SK-N-SH treated with all-trans-retinoic acid at 6 μM for 48 hours (cell line): ENCODE data around the gene PPEF1.

ENCODE experiments used
- ATAC-seq: fragments of 200-7000 bp; cut with Tn5 transposase; 3 replicates; pipeline ENCODE4 v1.9.1; 2020; ENCODE audit warnings: mild to moderate bottlenecking, moderate library complexity
- ARNTL ChIP-seq: fragments of 450-650 bp; formaldehyde crosslinking; IDR thresholded peaks from 2 replicates; pipeline ENCODE4 v1.5.0; 2020; ENCODE audit warnings: low read depth, mild to moderate bottlenecking, moderate library complexity, borderline replicate concordance
- CSDC2 ChIP-seq: fragments of 250-450 bp; sonication (Bioruptor Pico); IDR thresholded peaks from 2 replicates; pipeline ENCODE4 v1.5.0; 2020; ENCODE audit warnings: mild to moderate bottlenecking, moderate library complexity
- ESRRG ChIP-seq: fragments of 250-450 bp; sonication (Bioruptor Pico); IDR thresholded peaks from 2 replicates; pipeline ENCODE4 v1.6.1; 2021; ENCODE audit warnings: mild to moderate bottlenecking
- GLIS3 ChIP-seq: fragments of 250-450 bp; sonication (Bioruptor Pico); IDR thresholded peaks from 2 replicates; pipeline ENCODE4 v1.5.0; 2020; ENCODE audit warnings: mild to moderate bottlenecking, moderate library complexity
- OSR1 ChIP-seq: fragments of 250-450 bp; sonication (Bioruptor Pico); IDR thresholded peaks from 2 replicates; pipeline ENCODE4 v1.8.0; 2022; ENCODE audit warnings: moderate library complexity, mild to moderate bottlenecking, inconsistent platforms
- PPARA ChIP-seq: fragments of 250-450 bp; sonication (Bioruptor Pico); IDR thresholded peaks from 2 replicates; pipeline ENCODE4 v1.5.0; 2020; ENCODE audit warnings: mild to moderate bottlenecking, borderline replicate concordance
- SNAI2 ChIP-seq: fragments of 250-450 bp; sonication (Bioruptor Pico); IDR thresholded peaks from 2 replicates; pipeline ENCODE4 v1.5.0; 2020; ENCODE audit warnings: mild to moderate bottlenecking, moderate library complexity
- TOX ChIP-seq: fragments of 250-450 bp; sonication (Bioruptor Pico); IDR thresholded peaks from 2 replicates; pipeline ENCODE4 v1.8.0; 2021; ENCODE audit warnings: mild to moderate bottlenecking, moderate library complexity, borderline replicate concordance
- TSHZ2 ChIP-seq: fragments of 250-450 bp; sonication (Bioruptor Pico); IDR thresholded peaks from 2 replicates; pipeline ENCODE4 v1.5.0; 2020; ENCODE audit warnings: mild to moderate bottlenecking, moderate library complexity
- ZC3H10 ChIP-seq: fragments of 250-450 bp; sonication (Bioruptor Pico); IDR thresholded peaks from 2 replicates; pipeline ENCODE4 v1.5.1; 2021; ENCODE audit warnings: mild to moderate bottlenecking, moderate library complexity
- ZNF565 ChIP-seq: fragments of 450-650 bp; formaldehyde crosslinking; conservative IDR thresholded peaks from 2 replicates; pipeline ENCODE4 v1.5.0; 2020; ENCODE audit warnings: low read depth, mild to moderate bottlenecking, moderate library complexity
- ZNF70 ChIP-seq: fragments of 450-650 bp; formaldehyde crosslinking; IDR thresholded peaks from 2 replicates; pipeline ENCODE4 v1.5.0; 2020; ENCODE audit warnings: mild to moderate bottlenecking, moderate library complexity
- TF ChIP-seq, protein P1 (sequence below): fragments of 250-450 bp; sonication (Bioruptor Pico); IDR thresholded peaks from 2 replicates; pipeline ENCODE4 v1.8.0; 2020; ENCODE audit warnings: mild to moderate bottlenecking, moderate library complexity, borderline replicate concordance
- TF ChIP-seq, protein P2 (sequence below): fragments of 250-450 bp; sonication (Bioruptor Pico); IDR thresholded peaks from 2 replicates; pipeline ENCODE4 v1.8.0; 2021; ENCODE audit warnings: low read depth, mild to moderate bottlenecking, moderate library complexity, borderline replicate concordance
- TF ChIP-seq, protein P3 (sequence below): fragments of 250-450 bp; sonication (Bioruptor Pico); IDR thresholded peaks from 2 replicates; pipeline ENCODE4 v1.5.1; 2021; ENCODE audit warnings: mild to moderate bottlenecking, moderate library complexity

Gene PPEF1

DNA sequence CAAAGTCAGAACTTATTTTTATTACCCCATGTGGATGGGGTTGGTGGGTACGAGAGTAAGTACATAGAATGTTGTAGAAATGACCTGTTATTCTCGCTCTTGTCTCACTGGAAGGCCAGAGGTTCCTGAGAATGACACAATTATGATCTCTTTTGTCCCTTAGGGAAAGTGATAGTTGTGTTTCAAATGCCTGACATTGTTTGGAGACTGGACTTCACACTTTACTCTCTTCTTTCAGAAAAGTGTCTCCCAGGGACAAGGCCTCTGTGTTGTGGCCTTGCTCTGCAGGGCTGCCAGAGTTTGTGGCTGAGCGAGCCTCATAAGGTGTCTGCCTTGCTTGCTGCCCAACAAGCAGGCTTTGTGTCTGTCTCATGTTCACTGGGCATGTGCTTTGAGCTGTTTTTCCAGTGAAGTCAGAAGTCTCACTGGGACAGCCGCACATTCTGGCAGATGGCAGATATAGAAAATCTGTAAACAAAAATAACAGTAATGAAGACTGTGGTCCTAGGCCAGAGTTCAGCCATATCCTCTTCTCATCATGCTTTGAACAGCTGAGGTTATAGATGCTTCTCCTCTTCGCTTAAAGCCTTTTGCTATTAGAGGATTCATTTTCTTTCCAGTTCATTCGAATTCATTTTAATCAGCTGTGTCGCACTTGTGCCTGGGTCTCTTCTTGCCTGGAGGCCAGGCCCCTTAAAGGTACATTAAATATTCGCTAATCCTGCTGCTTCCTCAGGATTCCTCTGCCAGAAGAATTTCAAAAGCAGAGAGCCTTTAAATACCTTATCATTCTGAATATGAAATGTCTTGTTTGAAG is 14.4 kb downstream of the PPEF1 start:
- TF ChIP-seq GLIS3 (CRISPR knock-in tag) (no peak), TOX (CRISPR knock-in tag) (no peak), ESRRG (CRISPR knock-in tag) (no peak), ZC3H10 (CRISPR knock-in tag) (no peak), TSHZ2 (CRISPR knock-in tag) (no peak)
- TF ChIP-seq, protein P1, sequence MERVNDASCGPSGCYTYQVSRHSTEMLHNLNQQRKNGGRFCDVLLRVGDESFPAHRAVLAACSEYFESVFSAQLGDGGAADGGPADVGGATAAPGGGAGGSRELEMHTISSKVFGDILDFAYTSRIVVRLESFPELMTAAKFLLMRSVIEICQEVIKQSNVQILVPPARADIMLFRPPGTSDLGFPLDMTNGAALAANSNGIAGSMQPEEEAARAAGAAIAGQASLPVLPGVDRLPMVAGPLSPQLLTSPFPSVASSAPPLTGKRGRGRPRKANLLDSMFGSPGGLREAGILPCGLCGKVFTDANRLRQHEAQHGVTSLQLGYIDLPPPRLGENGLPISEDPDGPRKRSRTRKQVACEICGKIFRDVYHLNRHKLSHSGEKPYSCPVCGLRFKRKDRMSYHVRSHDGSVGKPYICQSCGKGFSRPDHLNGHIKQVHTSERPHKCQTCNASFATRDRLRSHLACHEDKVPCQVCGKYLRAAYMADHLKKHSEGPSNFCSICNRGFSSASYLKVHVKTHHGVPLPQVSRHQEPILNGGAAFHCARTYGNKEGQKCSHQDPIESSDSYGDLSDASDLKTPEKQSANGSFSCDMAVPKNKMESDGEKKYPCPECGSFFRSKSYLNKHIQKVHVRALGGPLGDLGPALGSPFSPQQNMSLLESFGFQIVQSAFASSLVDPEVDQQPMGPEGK (CRISPR knock-in tag) = no peak
- TF ChIP-seq, all 23 proteins: peak for 0
- no peak for ATAC-seq

- no peak for ATAC-seq
Observed at GRCh38 chrX:18722500-18723071, 15.1 kb downstream of the PPEF1 start.

More at GRCh38 chrX:18722500-18723071, 15.1 kb downstream of the PPEF1 start:
- TF ChIP-seq, protein P2, sequence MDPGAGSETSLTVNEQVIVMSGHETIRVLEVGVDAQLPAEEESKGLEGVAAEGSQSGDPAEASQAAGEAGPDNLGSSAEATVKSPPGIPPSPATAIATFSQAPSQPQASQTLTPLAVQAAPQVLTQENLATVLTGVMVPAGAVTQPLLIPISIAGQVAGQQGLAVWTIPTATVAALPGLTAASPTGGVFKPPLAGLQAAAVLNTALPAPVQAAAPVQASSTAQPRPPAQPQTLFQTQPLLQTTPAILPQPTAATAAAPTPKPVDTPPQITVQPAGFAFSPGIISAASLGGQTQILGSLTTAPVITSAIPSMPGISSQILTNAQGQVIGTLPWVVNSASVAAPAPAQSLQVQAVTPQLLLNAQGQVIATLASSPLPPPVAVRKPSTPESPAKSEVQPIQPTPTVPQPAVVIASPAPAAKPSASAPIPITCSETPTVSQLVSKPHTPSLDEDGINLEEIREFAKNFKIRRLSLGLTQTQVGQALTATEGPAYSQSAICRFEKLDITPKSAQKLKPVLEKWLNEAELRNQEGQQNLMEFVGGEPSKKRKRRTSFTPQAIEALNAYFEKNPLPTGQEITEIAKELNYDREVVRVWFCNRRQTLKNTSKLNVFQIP (CRISPR knock-in tag) = no peak
- TF ChIP-seq OSR1 (CRISPR knock-in tag) = no peak
- TF ChIP-seq ARNTL (CRISPR knock-in tag) = no peak
- no peak for TF ChIP-seq ESRRG (CRISPR knock-in tag)
- no peak for TF ChIP-seq TSHZ2 (CRISPR knock-in tag)
- TF ChIP-seq, protein P3, sequence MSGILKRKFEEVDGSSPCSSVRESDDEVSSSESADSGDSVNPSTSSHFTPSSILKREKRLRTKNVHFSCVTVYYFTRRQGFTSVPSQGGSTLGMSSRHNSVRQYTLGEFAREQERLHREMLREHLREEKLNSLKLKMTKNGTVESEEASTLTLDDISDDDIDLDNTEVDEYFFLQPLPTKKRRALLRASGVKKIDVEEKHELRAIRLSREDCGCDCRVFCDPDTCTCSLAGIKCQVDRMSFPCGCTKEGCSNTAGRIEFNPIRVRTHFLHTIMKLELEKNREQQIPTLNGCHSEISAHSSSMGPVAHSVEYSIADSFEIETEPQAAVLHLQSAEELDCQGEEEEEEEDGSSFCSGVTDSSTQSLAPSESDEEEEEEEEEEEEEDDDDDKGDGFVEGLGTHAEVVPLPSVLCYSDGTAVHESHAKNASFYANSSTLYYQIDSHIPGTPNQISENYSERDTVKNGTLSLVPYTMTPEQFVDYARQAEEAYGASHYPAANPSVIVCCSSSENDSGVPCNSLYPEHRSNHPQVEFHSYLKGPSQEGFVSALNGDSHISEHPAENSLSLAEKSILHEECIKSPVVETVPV = no peak
- no peak for TF ChIP-seq ZNF70 (CRISPR knock-in tag)
- TF ChIP-seq CSDC2 (CRISPR knock-in tag) = no peak
- TF ChIP-seq PPARA (CRISPR knock-in tag) = no peak
- no peak for TF ChIP-seq TOX (CRISPR knock-in tag)
- no peak for TF ChIP-seq SNAI2 (CRISPR knock-in tag)
- no peak for TF ChIP-seq ZC3H10 (CRISPR knock-in tag)
- no peak for TF ChIP-seq ZNF565 (CRISPR knock-in tag)
